Peyer's patch (tissue), 4 donors: ENCODE measurements around the gene CCDC110.

ENCODE experiments used
- CTCF ChIP-seq, 6 experiments: fragments of 450-650 bp in 4 of 6; fragments of 200-600 bp in 2 of 6; sonication (generic) in 1 of 6; IDR thresholded peaks; one replicate each; pipeline ENCODE4 v1.5.1; 2017 to 2019; ENCODE audit warnings: antibody characterized with exemption in 6 of 6, mild to moderate bottlenecking in 3 of 6, moderate library complexity in 1 of 6
- POLR2A ChIP-seq, 2 donors: fragments of 450-650 bp; IDR thresholded peaks; one replicate each; pipeline ENCODE4 v1.5.1; 2017; ENCODE audit warnings: antibody characterized with exemption in 2 of 2, mild to moderate bottlenecking in 2 of 2, moderate library complexity in 2 of 2

- TF ChIP-seq CTCF (IDR thresholded peaks at IDR 0.05) (no peak), POLR2A (IDR thresholded peaks at IDR 0.05) (no peak)
Measured at GRCh38 chr4:185480016-185480732, 8.6 kb upstream of the CCDC110 start.
